Fibroblast of villous mesenchyme (primary cell): Measurements from ENCODE around the gene SPINDOC. TPM values are rescaled to one million over a fixed set of nuclear protein-coding genes. Genes with fewer than 3 reads are reported as not detected.
A peak's percentile ranks its signal among the peaks of the same experiment; 100 is the strongest.
"Not testable (repeated sequence)": the region's sequence is repeated elsewhere in the genome, so short reads cannot be mapped to it uniquely, and the experiment has no call there.

ENCODE experiments used
- DNase-seq: peaks from one replicate; pipeline ENCODE4 v3.0.0-alpha.2; 2010; ENCODE audit warnings: low read depth
- H3K4me3 ChIP-seq: 2 replicates; pipeline ENCODE4 v1.5.1; 2011; ENCODE audit warnings: low read depth, mild to moderate bottlenecking, low read length
- CTCF ChIP-seq: IDR thresholded peaks from 2 replicates; pipeline ENCODE4 v1.5.1; 2012; ENCODE audit warnings: low read depth, mild to moderate bottlenecking, low read length; ENCODE audit not compliant: insufficient read depth
- total RNA-seq: library from RNA; depleted of rRNA; stranded (reverse); fragments of >200 nt; gene quantifications from 2 replicates; pipeline ENCODE4 v1.2.3, GENCODE V29; 2012

SPINDOC gene
- total RNA-seq, 1 donor: 24.2 TPM

GRCh38 chr11:63805844-63806415 is 7.3 kb upstream of the SPINDOC start:
- DNase-seq: peak; percentile 14
- H3K4me3 ChIP-seq: no peak overlapping the region
- no peak for TF ChIP-seq CTCF

- H3K4me3 ChIP-seq, DNase-seq: not testable (repeated sequence)
These were observed 2.9 kb upstream of the SPINDOC start for GRCh38 chr11:63810383-63810782.

GRCh38 chr11:63811522-63811921 is 1.7 kb upstream of the SPINDOC start:
- no peak overlapping the region for H3K4me3 ChIP-seq
- no peak for TF ChIP-seq CTCF

GRCh38 chr11:63813563-63814382 is 517 bp downstream of the SPINDOC start:
- TF ChIP-seq CTCF: no peak
- peak; percentile 69 for DNase-seq
- peak overlapping the region; percentile 90 for H3K4me3 ChIP-seq

More at GRCh38 chr11:63811522-63811921, 1.7 kb upstream of the SPINDOC start:
- DNase-seq: no peak

- no peak for TF ChIP-seq CTCF
These were observed 1.1 kb downstream of the SPINDOC start for GRCh38 chr11:63814383-63814736.

GRCh38 chr11:63816166-63816565 is 2.9 kb downstream of the SPINDOC start:
- no peak for TF ChIP-seq CTCF
- H3K4me3 ChIP-seq: no peak overlapping the region

More at GRCh38 chr11:63814383-63814736, 1.1 kb downstream of the SPINDOC start:
- peak overlapping the region; percentile 90 for H3K4me3 ChIP-seq
- DNase-seq: no peak

GRCh38 chr11:63816732-63817131 is 3.5 kb downstream of the SPINDOC start:
- TF ChIP-seq CTCF: no peak
- no peak overlapping the region for H3K4me3 ChIP-seq
- no peak for DNase-seq

More at GRCh38 chr11:63816166-63816565, 2.9 kb downstream of the SPINDOC start:
- DNase-seq: no peak
